ENCODE results near the gene DIRAS1.

DIRAS1 gene

GRCh38 chr19:2761309-2761677 is 40.1 kb upstream of the DIRAS1 start:
- no peak overlapping the region for H3K4me3 ChIP-seq (ENCODE audit: low read depth, low read length)
- DNase-seq (ENCODE audit: low read depth): no peak
- no peak for TF ChIP-seq CTCF (IDR thresholded peaks at IDR 0.05; ENCODE audit: insufficient read depth, low read depth, low read length, missing control alignments)

- DNase-seq (ENCODE audit: low read depth): no peak
- H3K4me3 ChIP-seq (ENCODE audit: low read depth, low read length): no peak overlapping the region
- no peak for TF ChIP-seq CTCF (IDR thresholded peaks at IDR 0.05; ENCODE audit: insufficient read depth, low read depth, low read length, missing control alignments)
Measured at GRCh38 chr19:2759965-2760364, 38.8 kb upstream of the DIRAS1 start.

- DNase-seq (ENCODE audit: low read depth): no peak
- no peak for TF ChIP-seq CTCF (IDR thresholded peaks at IDR 0.05; ENCODE audit: insufficient read depth, low read depth, low read length, missing control alignments)
- H3K4me3 ChIP-seq (ENCODE audit: low read depth, low read length): no peak overlapping the region
Measured at GRCh38 chr19:2759362-2759761, 38.2 kb upstream of the DIRAS1 start.

GRCh38 chr19:2758601-2759313 is 37.6 kb upstream of the DIRAS1 start:
- no peak overlapping the region for H3K4me3 ChIP-seq (ENCODE audit: low read depth, low read length)
- no peak for DNase-seq (ENCODE audit: low read depth)
- TF ChIP-seq CTCF (IDR thresholded peaks at IDR 0.05; ENCODE audit: insufficient read depth, low read depth, low read length, missing control alignments): no peak

GRCh38 chr19:2756921-2757881 is 36.0 kb upstream of the DIRAS1 start:
- H3K4me3 ChIP-seq (ENCODE audit: low read depth, low read length): no peak overlapping the region
- TF ChIP-seq CTCF (IDR thresholded peaks at IDR 0.05; ENCODE audit: insufficient read depth, low read depth, low read length, missing control alignments): no peak
- DNase-seq (ENCODE audit: low read depth): no peak

- TF ChIP-seq CTCF (IDR thresholded peaks at IDR 0.05; ENCODE audit: insufficient read depth, low read depth, low read length, missing control alignments): no peak
- no peak for DNase-seq (ENCODE audit: low read depth)
- H3K4me3 ChIP-seq (ENCODE audit: low read depth, low read length): no peak overlapping the region
Measured at GRCh38 chr19:2756477-2756876, 35.3 kb upstream of the DIRAS1 start.
